ENCODE results near the gene PLXNA4. TPM values are rescaled to one million over a fixed set of nuclear protein-coding genes. Genes with fewer than 3 reads are reported as not detected.
A peak's percentile ranks its signal among the peaks of the same experiment; 100 is the strongest.

Gene PLXNA4
- total and polyA plus RNA-seq, 9 of the 15 experiments (the other 6 are each of a cell fraction or from before 2014, with no cell fraction given) = under 0.01 to 0.09 TPM; not detected in 7

DNA sequence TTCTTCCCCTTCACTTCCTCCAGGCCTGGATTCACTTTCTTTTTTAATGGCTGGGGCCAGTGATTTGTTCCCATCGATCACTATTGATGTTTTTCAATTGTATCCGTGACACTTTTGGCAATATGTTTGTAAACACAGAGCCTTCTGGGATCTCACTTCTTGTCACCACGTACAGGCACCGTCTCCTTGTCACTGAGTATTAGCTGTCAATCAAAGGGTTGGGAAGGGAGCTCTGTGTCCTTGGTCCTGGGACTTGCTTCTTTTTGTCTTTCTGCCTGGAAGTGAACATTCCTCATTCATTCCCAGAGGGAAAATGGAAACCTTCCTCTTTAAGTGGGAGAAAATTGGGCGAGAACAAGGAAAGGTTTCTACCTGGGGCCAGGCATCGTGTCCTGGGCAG is 157.4 kb downstream of the PLXNA4 start (continued):
- no peak for TF ChIP-seq NR0B1 (IDR thresholded peaks at IDR 0.05; ENCODE audit: partially characterized antibody)

GRCh38 chr7:132417103-132417906 is 159.0 kb downstream of the PLXNA4 start:
- in situ Hi-C loops (cut with MboI) = no loop called here
- Histone ChIP-seq H3K9me3 (replicated peaks; ENCODE audit: control insufficient read depth, insufficient read depth, low read depth, low read length) (no peaks in the 10 kb centered on the region), H3K4me2 (ENCODE audit: insufficient read depth, low read length) (no peak overlapping the region), H2AFZ (ENCODE audit: low read depth, low read length) (no peak overlapping the region), H3K27me3 (ENCODE audit: control insufficient read depth in 2 of 2, insufficient read depth in 2 of 2, low read length in 2 of 2) (peaks cover 0 to 10% of the 10 kb centered on the region in 2 experiments; a peak in 2 of 5 replicates), H3K79me2 (ENCODE audit: control insufficient read depth, insufficient read depth, low read length) (no peaks in the 10 kb centered on the region), H3K36me3 (ENCODE audit: control insufficient read depth, insufficient read depth, low read length) (no peaks in the 10 kb centered on the region), H3K4me1 (replicated peaks in 1 of 2; ENCODE audit: control insufficient read depth in 2 of 2, insufficient read depth in 2 of 2, low read length in 2 of 2) (peaks cover 0 to 4% of the 10 kb centered on the region in 2 experiments; a peak in 3 of 5 replicates), H3K4me3 (no peak overlapping the region), H4K20me1 (replicated peaks; ENCODE audit: control insufficient read depth, insufficient read depth, low read length) (no peaks in the 10 kb centered on the region), H3K9ac (ENCODE audit: insufficient read depth in 1 of 2, low read depth in 2 of 2, low read length in 2 of 2) (no peak overlapping the region), H3K9me1 (ENCODE audit: control insufficient read depth, insufficient read depth, low read length) (no peaks in the 10 kb centered on the region), H3K27ac (ENCODE audit: extremely low read depth, low read depth, low read length) (no peak overlapping the region)
- FAIRE-seq = no peak
- no peak for ATAC-seq
- under 1% methylated on average over 9 of the region's 9 CpGs for WGBS (ENCODE audit: insufficient coverage, low coverage, missing lambda C conversion rate)
- intact Hi-C loops (cut with micrococcal nuclease) = no loop called here
- ChIA-PET POLR2A (interaction anchor here (0.6 to 0.7 kb wide), 2 partner anchors 23 to 49 kb away, joined by 3 to 4 read pairs; no protein-coding TSS in a partner anchor), CTCF (ENCODE audit: low intra/inter-chr PET ratio) (no interaction called here)
- DNase-seq (ENCODE audit: extremely low read depth in 1 of 4, low spot score in 3 of 4) = no peak
- no TSS peak for BruUV-seq (replicated peaks)
- TF ChIP-seq ATF7 (IDR thresholded peaks at IDR 0.05) (peak; percentile 79; the same call in 1 of the 2 replicates), CEBPB (tag; IDR thresholded peaks at IDR 0.05) (peak; percentile 27; the same call in 1 of the 2 replicates), RCOR1 (IDR thresholded peaks at IDR 0.05; ENCODE audit: borderline replicate concordance in 1 of 2, low read depth in 2 of 2, low read length in 2 of 2) (0 out of 4 replicates have a peak, but pooled peaks of 1 of the 2 experiments have one; percentile 61), MEIS2 (IDR thresholded peaks at IDR 0.05; ENCODE audit: partially characterized antibody) (peak; percentile 53), PRDM10 (IDR thresholded peaks at IDR 0.05; ENCODE audit: partially characterized antibody) (peak; percentile 51), KLF10 (CRISPR knock-in tag; IDR thresholded peaks at IDR 0.05) (no peak), PCBP2 (IDR thresholded peaks at IDR 0.05; ENCODE audit: low read depth, low read length, poor library complexity, severe bottlenecking) (peak; percentile 52), KDM1A (IDR thresholded peaks at IDR 0.05) (peak; percentile 63 to 66), PBX2 (CRISPR knock-in tag; IDR thresholded peaks at IDR 0.05; ENCODE audit: low read depth) (no peak), PBX2 (tag; conservative IDR thresholded peaks at IDR 0.05; ENCODE audit: low read depth) (0 out of 2 replicates have a peak, but pooled peaks have one; percentile 30), PML (IDR thresholded peaks at IDR 0.05; ENCODE audit: low read length) (no peak)
